Measurements from ENCODE around the gene TMEM100. TPM values are rescaled to one million over a fixed set of nuclear protein-coding genes. Genes with fewer than 3 reads are reported as not detected.

TMEM100 gene
- total and polyA plus RNA-seq, 10 of the 15 experiments (the other 5 are each of a cell fraction or from before 2014, with no cell fraction given), result not detected

- no peak overlapping the region for H3K9ac ChIP-seq (ENCODE audit: control insufficient read depth, insufficient read depth, low read length)
- no peak for ATAC-seq
- H3K27ac ChIP-seq (ENCODE audit: control insufficient read depth, insufficient read depth), result no peak overlapping the region
- no peak overlapping the region for H3K4me2 ChIP-seq (ENCODE audit: control insufficient read depth, insufficient read depth)
- ChIA-PET CTCF (interaction anchor here (1.1 to 1.7 kb wide), 3 partner anchors 14 to 178 kb away, joined by 3 to 4 read pairs (median 3); no protein-coding TSS in a partner anchor), SMC1A (ENCODE audit: uncharacterized antibody, unreplicated experiment) (interaction anchor here (0.6 kb wide), 1 partner anchor 17 kb away, joined by 3 read pairs; no protein-coding TSS in a partner anchor), POLR2A (no interaction called here), RAD21 (ENCODE audit: unreplicated experiment) (interaction anchor here (0.7 kb wide), 1 partner anchor 178 kb away, joined by 4 read pairs; no protein-coding TSS in a partner anchor)
- H4K20me1 ChIP-seq (ENCODE audit: control insufficient read depth, insufficient read depth), result no peaks in the 10 kb centered on the region
- no TSS peak for BruUV-seq (replicated peaks)
- no peaks in the 10 kb centered on the region for H3K79me2 ChIP-seq (ENCODE audit: control insufficient read depth, insufficient read depth, low read length)
- H3K36me3 ChIP-seq (ENCODE audit: control insufficient read depth in 2 of 2, insufficient read depth in 2 of 2, low read length in 1 of 2), result no peaks in the 10 kb centered on the region
- H3K4me3 ChIP-seq, result no peak overlapping the region
- no peaks in the 10 kb centered on the region for H3K27me3 ChIP-seq (replicated peaks in 1 of 2; ENCODE audit: control insufficient read depth in 2 of 2, insufficient read depth in 2 of 2, low read length in 1 of 2)
- no peak for DNase-seq (ENCODE audit: low read depth, low spot score)
- intact Hi-C loops (cut with micrococcal nuclease; ENCODE audit: unreplicated experiment), result no loop called here
- 48% methylated on average over 1 of the region's 1 CpG for WGBS (ENCODE audit: insufficient coverage, insufficient replicate concordance, low lambda C conversion rate, missing lambda C conversion rate)
- no peaks in the 10 kb centered on the region for H3K4me1 ChIP-seq (ENCODE audit: control insufficient read depth, insufficient read depth, low read length)
- no peak for FAIRE-seq
- no peak for TF ChIP-seq POLR2A (IDR thresholded peaks at IDR 0.05; ENCODE audit: low read depth, low read length)
- no peak for TF ChIP-seq MTA2 (IDR thresholded peaks at IDR 0.05; ENCODE audit: low read depth)
- TF ChIP-seq RCOR1 (conservative IDR thresholded peaks at IDR 0.05; ENCODE audit: low read depth, low read length), result no peak
- no peak for TF ChIP-seq NFYA (IDR thresholded peaks at IDR 0.05; ENCODE audit: borderline replicate concordance, low read depth, low read length)
- TF ChIP-seq EP300 (IDR thresholded peaks at IDR 0.05; ENCODE audit: borderline replicate concordance in 1 of 2, control insufficient read depth in 1 of 2, low read depth in 2 of 2, low read length in 2 of 2), result no peak
- TF ChIP-seq ZSCAN29 (IDR thresholded peaks at IDR 0.05), result no peak
- in situ Hi-C loops (cut with MboI), result no loop called here
- no peaks in the 10 kb centered on the region; the same call in 2 of the 3 replicates for H3K9me3 ChIP-seq (replicated peaks; ENCODE audit: control insufficient read depth, insufficient read depth, low read length)
- H2AFZ ChIP-seq (ENCODE audit: control insufficient read depth, low read depth, low read length), result no peak overlapping the region
Observed at GRCh38 chr17:55704401-55704800, 18.3 kb downstream of the TMEM100 start.

- no peaks in the 10 kb centered on the region; the same call in 2 of the 3 replicates for H3K9me3 ChIP-seq (replicated peaks; ENCODE audit: control insufficient read depth, insufficient read depth, low read length)
- H3K79me2 ChIP-seq (ENCODE audit: control insufficient read depth, insufficient read depth, low read length), result no peaks in the 10 kb centered on the region
- DNase-seq (ENCODE audit: low read depth, low spot score), result no peak
- ChIA-PET SMC1A (ENCODE audit: uncharacterized antibody, unreplicated experiment) (no interaction called here), POLR2A (no interaction called here), RAD21 (ENCODE audit: unreplicated experiment) (no interaction called here), CTCF (no interaction called here)
- H3K4me1 ChIP-seq (ENCODE audit: control insufficient read depth, insufficient read depth, low read length), result no peaks in the 10 kb centered on the region
- BruUV-seq (replicated peaks), result no TSS peak
- no peak overlapping the region for H2AFZ ChIP-seq (ENCODE audit: control insufficient read depth, low read depth, low read length)
- H3K4me2 ChIP-seq (ENCODE audit: control insufficient read depth, insufficient read depth), result no peak overlapping the region
- 30% methylated on average over 7 of the region's 7 CpGs for WGBS (ENCODE audit: insufficient coverage, insufficient replicate concordance, low lambda C conversion rate, missing lambda C conversion rate)
- FAIRE-seq, result no peak
- H3K4me3 ChIP-seq, result no peak overlapping the region
- H3K36me3 ChIP-seq (ENCODE audit: control insufficient read depth in 2 of 2, insufficient read depth in 2 of 2, low read length in 1 of 2), result no peaks in the 10 kb centered on the region
- TF ChIP-seq GATAD2B (conservative IDR thresholded peaks at IDR 0.05; ENCODE audit: low read depth), result no peak
- TF ChIP-seq YY1 (IDR thresholded peaks at IDR 0.05; ENCODE audit: low read depth, low read length), result no peak
- H3K27ac ChIP-seq (ENCODE audit: control insufficient read depth, insufficient read depth), result no peak overlapping the region
- H3K9ac ChIP-seq (ENCODE audit: control insufficient read depth, insufficient read depth, low read length), result no peak overlapping the region
- intact Hi-C loops (cut with micrococcal nuclease; ENCODE audit: unreplicated experiment), result no loop called here
- no peak for ATAC-seq
- H3K27me3 ChIP-seq (replicated peaks in 1 of 2; ENCODE audit: control insufficient read depth in 2 of 2, insufficient read depth in 2 of 2, low read length in 1 of 2), result no peaks in the 10 kb centered on the region
- in situ Hi-C loops (cut with MboI), result no loop called here
- H4K20me1 ChIP-seq (ENCODE audit: control insufficient read depth, insufficient read depth), result no peaks in the 10 kb centered on the region
Observed at GRCh38 chr17:55702150-55702549, 20.5 kb downstream of the TMEM100 start.

All from GM12878 (cell line).